ENCODE measurements around the gene MARVELD2.
"Not testable (repeated sequence)": the region's sequence is repeated elsewhere in the genome, so short reads cannot be mapped to it uniquely, and the experiment has no call there.

MARVELD2 gene

GRCh38 chr5:69451941-69452647 lies 37.2 kb downstream of the MARVELD2 start:
- Histone ChIP-seq H3K27ac (no peak overlapping the region), H3K4me2 (ENCODE audit: low read length) (no peak overlapping the region), H3K9ac (no peak overlapping the region)

GRCh38 chr5:69453487-69453886 lies 38.6 kb downstream of the MARVELD2 start:
- not testable (repeated sequence) for H3K4me2 ChIP-seq (ENCODE audit: low read length); H3K4me1 ChIP-seq; H3K9me3 ChIP-seq (ENCODE audit: control insufficient read depth, low read length); H3K79me2 ChIP-seq; H3K27ac ChIP-seq; H3K36me3 ChIP-seq (ENCODE audit: control insufficient read depth, insufficient read depth, low read length); H3K4me3 ChIP-seq (ENCODE audit: low read depth, low read length); H3K9ac ChIP-seq; H2AFZ ChIP-seq; H3K27me3 ChIP-seq (ENCODE audit: control insufficient read depth, insufficient read depth, low read length)

More at GRCh38 chr5:69451941-69452647, 37.2 kb downstream of the MARVELD2 start:
- H3K79me2 ChIP-seq = no peaks in the 10 kb centered on the region
- no peak for TF ChIP-seq CTCF (IDR thresholded peaks at IDR 0.05)
- H3K36me3 ChIP-seq (ENCODE audit: control insufficient read depth, insufficient read depth, low read length) = no peaks in the 10 kb centered on the region
- H2AFZ ChIP-seq = no peak overlapping the region
- H3K9me3 ChIP-seq (ENCODE audit: control insufficient read depth, low read length) = no peaks in the 10 kb centered on the region
- H3K4me3 ChIP-seq (ENCODE audit: low read depth, low read length) = no peak overlapping the region
- no peaks in the 10 kb centered on the region for H3K27me3 ChIP-seq (ENCODE audit: control insufficient read depth, insufficient read depth, low read length)
- no peaks in the 10 kb centered on the region for H3K4me1 ChIP-seq

GRCh38 chr5:69454460-69455249 lies 39.7 kb downstream of the MARVELD2 start:
- H3K9ac ChIP-seq = no peak overlapping the region
- no peak overlapping the region for H3K4me3 ChIP-seq (ENCODE audit: low read depth, low read length)
- no peak overlapping the region for H3K27ac ChIP-seq
- TF ChIP-seq CTCF (IDR thresholded peaks at IDR 0.05) = no peak
- no peaks in the 10 kb centered on the region for H3K36me3 ChIP-seq (ENCODE audit: control insufficient read depth, insufficient read depth, low read length)
- H3K9me3 ChIP-seq (ENCODE audit: control insufficient read depth, low read length) = no peaks in the 10 kb centered on the region
- peak overlapping the region; percentile 38 for H2AFZ ChIP-seq
- no peaks in the 10 kb centered on the region for H3K27me3 ChIP-seq (ENCODE audit: control insufficient read depth, insufficient read depth, low read length)
- no peaks in the 10 kb centered on the region for H3K4me1 ChIP-seq
- H3K4me2 ChIP-seq (ENCODE audit: low read length) = no peak overlapping the region
- H3K79me2 ChIP-seq = no peaks in the 10 kb centered on the region

GRCh38 chr5:69455428-69455988 lies 40.6 kb downstream of the MARVELD2 start:
- not testable (repeated sequence) for H3K36me3 ChIP-seq (ENCODE audit: control insufficient read depth, insufficient read depth, low read length); H3K9ac ChIP-seq; H3K4me3 ChIP-seq (ENCODE audit: low read depth, low read length); H3K27me3 ChIP-seq (ENCODE audit: control insufficient read depth, insufficient read depth, low read length); H3K9me3 ChIP-seq (ENCODE audit: control insufficient read depth, low read length); H3K27ac ChIP-seq; H2AFZ ChIP-seq; H3K79me2 ChIP-seq; H3K4me2 ChIP-seq (ENCODE audit: low read length); H3K4me1 ChIP-seq

- Histone ChIP-seq H3K9ac (no peak overlapping the region), H3K27me3 (ENCODE audit: control insufficient read depth, insufficient read depth, low read length) (no peaks in the 10 kb centered on the region), H3K9me3 (ENCODE audit: control insufficient read depth, low read length) (no peaks in the 10 kb centered on the region), H3K4me3 (ENCODE audit: low read depth, low read length) (no peak overlapping the region), H3K27ac (no peak overlapping the region), H2AFZ (no peak overlapping the region), H3K4me2 (ENCODE audit: low read length) (no peak overlapping the region), H3K4me1 (no peaks in the 10 kb centered on the region), H3K36me3 (ENCODE audit: control insufficient read depth, insufficient read depth, low read length) (no peaks in the 10 kb centered on the region), H3K79me2 (no peaks in the 10 kb centered on the region)
- no peak for TF ChIP-seq CTCF (IDR thresholded peaks at IDR 0.05)
Observed at GRCh38 chr5:69462170-69462569, 47.3 kb downstream of the MARVELD2 start.

- not testable (repeated sequence) for H2AFZ ChIP-seq; H3K4me3 ChIP-seq (ENCODE audit: low read depth, low read length); H3K36me3 ChIP-seq (ENCODE audit: control insufficient read depth, insufficient read depth, low read length); H3K4me1 ChIP-seq; H3K9ac ChIP-seq; H3K27me3 ChIP-seq (ENCODE audit: control insufficient read depth, insufficient read depth, low read length); H3K27ac ChIP-seq; H3K79me2 ChIP-seq; H3K4me2 ChIP-seq (ENCODE audit: low read length); H3K9me3 ChIP-seq (ENCODE audit: control insufficient read depth, low read length)
Observed at GRCh38 chr5:69466375-69466774, 51.5 kb downstream of the MARVELD2 start.

Data from parathyroid adenoma (tissue), 2 donors.